ENCODE results near the gene PGBD4. TPM values are rescaled to one million over a fixed set of nuclear protein-coding genes. Genes with fewer than 3 reads are reported as not detected.

PGBD4 gene
- total RNA-seq, 1 donor from 2014 or later: 3.4 TPM

DNA sequence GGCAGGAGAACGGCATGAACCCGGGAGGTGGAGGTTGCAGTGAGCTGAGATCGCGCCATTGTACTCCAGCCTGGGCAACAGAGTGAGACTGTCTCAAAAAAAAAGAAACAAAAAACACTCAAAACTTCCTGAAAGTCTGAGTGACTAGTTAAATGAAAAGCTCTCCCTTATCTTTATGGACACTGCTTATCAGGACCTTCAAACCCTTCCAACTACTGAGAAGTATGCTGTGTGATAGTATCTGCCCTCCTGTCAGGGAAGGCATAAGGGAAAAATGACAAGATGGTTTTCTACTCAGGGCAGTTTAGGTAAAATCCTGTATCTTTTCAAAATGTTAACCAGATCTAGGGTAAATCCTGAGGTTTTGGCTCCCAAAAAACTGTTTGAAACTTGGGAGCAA lies 22.0 kb upstream of the PGBD4 start:
- Mint-ChIP-seq H3K4me3 (ENCODE audit: low read depth) (no peak overlapping the region), H3K9me3 (no peaks in the 10 kb centered on the region), H3K4me1 (ENCODE audit: low read depth) (no peaks in the 10 kb centered on the region), H3K36me3 (ENCODE audit: low read depth) (peaks cover 10% of the 10 kb centered on the region), H3K27ac (no peak overlapping the region), H3K27me3 (ENCODE audit: low read depth) (no peaks in the 10 kb centered on the region)
- intact Hi-C loops (cut with micrococcal nuclease): no loop called here
- no peak for DNase-seq (ENCODE audit: low spot score)

DNA sequence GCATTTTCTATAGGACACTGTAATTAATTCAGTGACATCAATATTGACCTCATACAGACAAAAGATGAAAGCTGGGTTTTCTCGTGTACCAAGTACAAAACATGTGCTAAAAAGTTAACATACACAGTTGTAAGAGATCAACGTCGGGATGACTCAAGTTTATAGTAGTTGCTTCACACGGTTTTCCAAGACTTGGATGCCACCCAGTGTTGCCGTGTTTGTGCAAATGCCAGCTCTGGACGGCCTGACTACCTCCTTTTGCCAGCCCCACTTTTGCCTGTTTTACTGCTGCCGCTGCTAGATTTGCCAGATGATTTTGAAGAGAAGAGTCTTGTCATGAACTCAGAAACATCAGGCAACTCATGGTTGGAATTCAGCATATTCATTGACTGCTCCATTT lies 17.8 kb upstream of the PGBD4 start:
- no peak overlapping the region for H3K4me3 Mint-ChIP-seq (ENCODE audit: low read depth)
- no peak for DNase-seq (ENCODE audit: low spot score)
- H3K4me1 Mint-ChIP-seq (ENCODE audit: low read depth): no peaks in the 10 kb centered on the region
- H3K36me3 Mint-ChIP-seq (ENCODE audit: low read depth): peaks cover 32% of the 10 kb centered on the region
- no peaks in the 10 kb centered on the region for H3K9me3 Mint-ChIP-seq
- intact Hi-C loops (cut with micrococcal nuclease): no loop called here
- H3K27ac Mint-ChIP-seq: no peak overlapping the region
- H3K27me3 Mint-ChIP-seq (ENCODE audit: low read depth): no peaks in the 10 kb centered on the region

DNA sequence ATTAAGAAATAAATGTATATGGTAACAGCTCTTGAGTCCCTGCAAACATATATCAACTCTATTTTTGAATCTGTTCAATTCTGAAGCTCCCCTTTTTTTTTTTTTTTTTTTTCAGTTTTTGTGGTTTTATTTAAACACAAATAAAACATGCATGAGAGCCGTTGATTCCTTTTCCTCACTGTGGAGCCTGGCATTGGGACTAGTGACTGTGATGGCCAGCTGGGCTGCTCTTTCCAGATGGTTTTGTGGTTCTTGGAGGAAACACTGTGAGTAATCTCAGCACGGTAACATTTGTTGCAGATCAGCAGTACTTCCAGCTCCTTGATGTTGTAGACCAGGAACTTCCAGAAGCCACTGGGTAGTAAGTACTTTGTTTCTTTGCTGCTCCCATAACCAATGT lies 16.1 kb upstream of the PGBD4 start:
- no peaks in the 10 kb centered on the region for H3K4me1 Mint-ChIP-seq (ENCODE audit: low read depth)

DNA sequence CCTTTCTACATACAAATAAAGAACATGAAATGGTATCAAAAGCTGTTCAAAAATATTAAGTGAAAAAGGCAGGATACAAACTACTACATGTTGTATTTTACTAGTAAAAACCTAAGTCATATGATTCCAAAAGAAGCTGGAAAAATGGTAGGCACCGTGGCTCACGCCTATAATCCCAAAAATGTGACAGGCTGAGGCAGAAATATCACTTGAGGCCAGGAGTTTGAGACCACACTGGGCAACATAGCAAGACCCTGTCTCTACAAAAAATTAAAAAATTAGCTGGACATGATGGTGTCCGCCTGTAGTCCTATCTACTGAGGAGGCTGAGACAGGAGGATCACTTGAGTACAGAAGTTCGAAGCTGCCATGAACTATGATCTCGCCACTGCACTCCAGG lies 2.0 kb upstream of the PGBD4 start:
- peaks cover 43% of the 10 kb centered on the region for H3K36me3 Mint-ChIP-seq (ENCODE audit: low read depth)
- peak overlapping the region; percentile 48 for H3K4me3 Mint-ChIP-seq (ENCODE audit: low read depth)
- H3K27ac Mint-ChIP-seq: no peak overlapping the region
- intact Hi-C loops (cut with micrococcal nuclease): loop anchor here (2.0 to 5.0 kb wide), 2 partner anchors 267 to 487 kb away; partner anchors contain the start of gene LPCAT4
- no peaks in the 10 kb centered on the region for H3K27me3 Mint-ChIP-seq (ENCODE audit: low read depth)
- peaks cover 25% of the 10 kb centered on the region for H3K4me1 Mint-ChIP-seq (ENCODE audit: low read depth)
- no peak for DNase-seq (ENCODE audit: low spot score)
- H3K9me3 Mint-ChIP-seq: peaks cover 4% of the 10 kb centered on the region

More for the DNA sequence above, 16.1 kb upstream of the PGBD4 start:
- intact Hi-C loops (cut with micrococcal nuclease): no loop called here
- Mint-ChIP-seq H3K4me3 (ENCODE audit: low read depth) (no peak overlapping the region), H3K36me3 (ENCODE audit: low read depth) (peaks cover 42% of the 10 kb centered on the region), H3K27me3 (ENCODE audit: low read depth) (no peaks in the 10 kb centered on the region), H3K27ac (no peak overlapping the region), H3K9me3 (no peaks in the 10 kb centered on the region)
- DNase-seq (ENCODE audit: low spot score): no peak

DNA sequence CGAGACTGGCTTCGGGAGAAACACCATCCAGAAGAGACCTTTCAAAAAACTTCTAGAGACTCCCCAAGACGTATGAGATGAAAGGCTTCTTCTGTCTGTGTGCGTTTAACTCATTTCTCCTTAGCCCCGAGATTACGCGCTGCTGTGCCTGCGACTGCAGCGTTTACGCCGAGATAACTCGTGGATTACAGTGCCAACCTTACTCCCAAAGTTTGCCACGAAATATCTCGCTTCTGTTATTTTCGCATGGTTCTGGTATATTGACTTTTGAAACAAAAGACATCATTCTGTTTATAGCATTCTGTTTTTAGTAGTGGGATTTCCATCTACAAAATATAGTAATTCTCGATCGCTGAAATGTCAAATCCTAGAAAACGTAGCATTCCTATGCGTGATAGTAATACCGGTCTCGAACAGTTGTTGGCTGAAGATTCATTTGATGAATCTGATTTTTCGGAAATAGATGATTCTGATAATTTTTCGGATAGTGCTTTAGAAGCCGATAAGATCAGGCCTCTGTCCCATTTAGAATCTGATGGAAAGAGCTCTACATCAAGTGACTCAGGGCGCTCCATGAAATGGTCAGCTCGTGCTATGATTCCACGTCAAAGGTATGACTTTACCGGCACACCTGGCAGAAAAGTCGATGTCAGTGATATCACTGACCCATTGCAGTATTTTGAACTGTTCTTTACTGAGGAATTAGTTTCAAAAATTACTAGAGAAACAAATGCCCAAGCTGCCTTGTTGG lies 467 bp downstream of the PGBD4 start:
- peaks cover 25% of the 10 kb centered on the region for H3K4me1 Mint-ChIP-seq (ENCODE audit: low read depth)
- H3K36me3 Mint-ChIP-seq (ENCODE audit: low read depth): peaks cover 39% of the 10 kb centered on the region
- H3K27me3 Mint-ChIP-seq (ENCODE audit: low read depth): no peaks in the 10 kb centered on the region
- DNase-seq (ENCODE audit: low spot score): no peak
- intact Hi-C loops (cut with micrococcal nuclease): loop anchor here (1.0 to 5.0 kb wide), 2 partner anchors 241 to 485 kb away; partner anchors contain the start of genes NOP10 and NUTM1
- peaks cover 4% of the 10 kb centered on the region for H3K9me3 Mint-ChIP-seq
- H3K4me3 Mint-ChIP-seq (ENCODE audit: low read depth): peak overlapping the region; percentile 100
- H3K27ac Mint-ChIP-seq: peak overlapping the region; percentile 96

DNA sequence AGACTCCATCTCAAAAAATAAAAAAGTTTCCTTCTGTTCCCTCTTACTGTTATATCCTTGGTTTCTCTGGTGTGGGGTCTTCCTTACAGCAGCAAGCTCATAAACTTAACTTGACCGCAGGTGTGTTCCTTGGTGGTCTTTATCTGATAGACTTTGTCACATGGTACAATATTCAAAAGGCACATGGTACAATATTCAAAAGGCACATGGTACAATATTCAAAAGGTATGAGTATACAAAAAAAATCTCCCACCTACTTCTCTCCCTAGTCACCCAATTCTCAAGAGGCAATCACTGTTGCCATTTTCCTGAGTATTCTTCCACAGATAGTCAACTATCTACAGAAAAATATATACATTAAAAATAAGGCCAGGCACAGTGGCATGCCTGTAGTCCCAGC lies 4.5 kb downstream of the PGBD4 start:
- Mint-ChIP-seq H3K27me3 (ENCODE audit: low read depth) (no peaks in the 10 kb centered on the region), H3K27ac (no peak overlapping the region), H3K4me3 (ENCODE audit: low read depth) (no peak overlapping the region), H3K9me3 (peaks cover 4% of the 10 kb centered on the region), H3K36me3 (ENCODE audit: low read depth) (peaks cover 28% of the 10 kb centered on the region), H3K4me1 (ENCODE audit: low read depth) (peaks cover 19% of the 10 kb centered on the region)
- intact Hi-C loops (cut with micrococcal nuclease): no loop called here
- DNase-seq (ENCODE audit: low spot score): no peak

DNA sequence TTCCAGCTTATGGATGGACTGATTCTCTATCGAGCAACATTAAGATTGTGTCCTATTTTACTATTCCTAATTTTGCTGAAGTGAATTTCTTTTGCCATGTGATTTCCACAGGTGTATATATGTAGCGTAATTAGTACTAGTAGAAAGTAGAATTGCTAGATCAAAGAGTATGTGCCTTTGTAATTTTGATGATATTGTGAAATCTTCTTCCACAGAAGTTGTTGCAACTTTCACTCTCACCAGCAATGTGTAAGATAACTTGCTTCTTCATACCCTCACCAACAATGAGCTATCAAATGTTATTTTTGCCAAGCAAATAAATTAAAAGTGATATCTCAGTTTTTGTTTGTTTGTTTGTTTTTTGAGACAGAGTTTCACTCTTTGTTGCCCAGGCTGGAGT lies 5.4 kb downstream of the PGBD4 start:
- no peak overlapping the region for H3K27ac Mint-ChIP-seq
- H3K4me1 Mint-ChIP-seq (ENCODE audit: low read depth): peaks cover 19% of the 10 kb centered on the region
- peaks cover 4% of the 10 kb centered on the region for H3K9me3 Mint-ChIP-seq
- H3K36me3 Mint-ChIP-seq (ENCODE audit: low read depth): peaks cover 26% of the 10 kb centered on the region
- no peaks in the 10 kb centered on the region for H3K27me3 Mint-ChIP-seq (ENCODE audit: low read depth)
- H3K4me3 Mint-ChIP-seq (ENCODE audit: low read depth): no peak overlapping the region
- intact Hi-C loops (cut with micrococcal nuclease): no loop called here
- DNase-seq (ENCODE audit: low spot score): no peak

DNA sequence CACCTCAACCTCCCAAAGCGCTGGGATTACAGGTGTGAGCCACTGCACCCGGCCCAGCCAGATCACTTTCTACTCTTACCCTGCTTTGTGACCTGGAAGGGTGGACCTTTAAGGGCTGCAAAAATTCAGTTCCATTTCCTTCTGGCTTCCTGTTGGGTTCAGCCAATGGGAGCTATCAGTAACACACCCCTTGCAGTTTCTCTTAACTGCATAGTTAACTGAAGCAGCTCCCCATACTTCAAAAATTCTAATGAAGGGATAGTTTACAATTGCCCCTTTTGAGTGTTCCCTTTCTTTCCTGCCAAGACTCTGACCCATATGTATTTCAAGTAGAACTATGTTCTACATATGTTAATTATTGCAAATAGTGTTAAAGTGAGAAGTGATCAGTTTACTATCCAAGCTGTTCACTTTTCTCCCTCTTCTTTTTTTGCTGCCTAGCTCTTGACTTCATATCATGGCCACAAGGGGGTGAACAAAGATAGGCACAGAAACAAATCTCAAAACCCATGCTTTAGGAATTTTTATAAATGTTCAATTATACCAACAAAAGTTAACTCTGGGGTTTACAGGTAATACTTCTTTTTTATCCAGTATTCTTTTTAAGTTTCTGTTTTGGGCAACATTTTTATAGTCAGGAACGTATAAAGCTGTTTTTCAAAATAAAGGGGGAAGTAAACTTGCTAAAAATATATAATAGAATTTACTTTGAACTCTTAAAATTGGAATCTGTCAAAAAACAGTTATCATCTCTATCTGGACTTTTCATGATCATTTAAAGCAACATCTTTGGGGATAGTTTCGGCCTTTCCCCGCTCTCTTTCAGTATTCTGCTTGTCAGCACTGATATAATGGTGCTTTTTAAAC lies 8.1 kb downstream of the PGBD4 start:
- Mint-ChIP-seq H3K4me3 (ENCODE audit: low read depth) (no peak overlapping the region), H3K9me3 (no peaks in the 10 kb centered on the region), H3K27ac (no peak overlapping the region), H3K27me3 (ENCODE audit: low read depth) (no peaks in the 10 kb centered on the region), H3K36me3 (ENCODE audit: low read depth) (peaks cover 6% of the 10 kb centered on the region), H3K4me1 (ENCODE audit: low read depth) (peaks cover 7% of the 10 kb centered on the region)
- DNase-seq (ENCODE audit: low spot score): no peak
- intact Hi-C loops (cut with micrococcal nuclease): loop anchor here (1.0 kb wide), 1 partner anchor 100 kb away; the partner anchor contains the start of gene KATNBL1

DNA sequence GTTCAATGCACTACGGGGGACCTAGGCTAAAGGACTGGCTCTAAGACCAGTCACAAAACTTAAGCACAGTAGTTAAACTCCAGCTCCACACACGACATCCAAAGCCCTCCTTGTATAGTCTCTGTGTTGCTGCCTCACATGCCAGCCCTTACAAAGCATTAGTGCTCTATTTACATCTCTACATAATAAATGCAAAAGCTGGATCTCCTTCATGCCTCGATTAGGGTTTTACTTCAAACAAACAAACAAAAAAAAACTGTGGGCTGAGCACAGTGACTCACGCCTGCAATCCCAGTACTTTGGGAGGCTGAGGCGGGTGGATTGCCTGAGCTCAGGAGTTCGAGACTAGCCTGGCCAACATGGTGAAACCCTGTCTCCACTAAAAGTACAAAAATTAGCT lies 9.6 kb downstream of the PGBD4 start:
- Mint-ChIP-seq H3K27ac (no peak overlapping the region), H3K9me3 (no peaks in the 10 kb centered on the region)
- intact Hi-C loops (cut with micrococcal nuclease): no loop called here

DNA sequence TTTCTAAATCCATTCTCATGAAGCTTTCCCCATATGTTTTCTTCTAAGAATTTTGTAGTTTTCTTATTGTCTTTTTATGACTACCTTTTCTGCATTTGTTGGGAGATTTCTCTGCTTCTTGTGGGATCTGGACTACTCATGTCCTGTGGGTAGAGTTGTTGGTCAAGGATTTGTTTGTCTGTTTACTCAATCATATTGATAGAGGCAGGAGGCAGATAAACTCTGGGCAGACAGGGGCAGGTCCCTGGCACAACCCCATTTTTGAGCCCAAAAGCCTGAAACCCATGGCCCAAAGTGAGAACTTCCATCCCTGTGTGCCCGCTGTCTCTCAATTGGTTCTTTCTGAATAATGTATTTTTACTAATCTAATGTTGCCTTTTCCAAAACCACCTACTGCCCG lies 12.3 kb downstream of the PGBD4 start:
- H3K4me3 Mint-ChIP-seq (ENCODE audit: low read depth): no peak overlapping the region
- no peaks in the 10 kb centered on the region for H3K36me3 Mint-ChIP-seq (ENCODE audit: low read depth)
- intact Hi-C loops (cut with micrococcal nuclease): no loop called here
- no peaks in the 10 kb centered on the region for H3K9me3 Mint-ChIP-seq
- H3K4me1 Mint-ChIP-seq (ENCODE audit: low read depth): peaks cover 6% of the 10 kb centered on the region
- peaks cover 2% of the 10 kb centered on the region for H3K27me3 Mint-ChIP-seq (ENCODE audit: low read depth)
- H3K27ac Mint-ChIP-seq: no peak overlapping the region
- DNase-seq (ENCODE audit: low spot score): no peak

More for the DNA sequence above, 9.6 kb downstream of the PGBD4 start:
- H3K36me3 Mint-ChIP-seq (ENCODE audit: low read depth): no peaks in the 10 kb centered on the region
- H3K27me3 Mint-ChIP-seq (ENCODE audit: low read depth): no peaks in the 10 kb centered on the region
- H3K4me3 Mint-ChIP-seq (ENCODE audit: low read depth): no peak overlapping the region
- H3K4me1 Mint-ChIP-seq (ENCODE audit: low read depth): peaks cover 6% of the 10 kb centered on the region
- no peak for DNase-seq (ENCODE audit: low spot score)

DNA sequence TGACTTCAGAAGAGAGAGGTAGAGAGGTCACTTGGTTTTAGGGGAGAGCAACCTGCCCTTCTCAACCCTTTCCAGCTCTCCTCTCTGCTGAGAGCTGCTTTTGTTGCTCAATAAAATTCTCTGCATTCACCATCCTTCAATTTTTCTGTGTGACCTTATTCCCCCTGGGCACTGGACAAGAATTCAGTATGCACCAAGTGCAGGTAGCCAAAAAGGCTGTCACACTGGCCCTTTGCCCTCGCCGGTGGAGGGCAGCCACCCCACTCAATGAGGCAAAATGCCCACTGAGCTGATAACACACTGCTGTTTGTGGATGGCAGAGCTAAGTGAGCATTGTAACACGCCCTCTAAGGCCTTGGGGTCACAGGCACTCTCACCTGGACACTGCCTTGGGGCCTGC lies 12.9 kb downstream of the PGBD4 start:
- Mint-ChIP-seq H3K4me1 (ENCODE audit: low read depth) (peaks cover 5% of the 10 kb centered on the region), H3K4me3 (ENCODE audit: low read depth) (no peak overlapping the region), H3K9me3 (no peaks in the 10 kb centered on the region), H3K27ac (no peak overlapping the region), H3K36me3 (ENCODE audit: low read depth) (no peaks in the 10 kb centered on the region), H3K27me3 (ENCODE audit: low read depth) (peaks cover 2% of the 10 kb centered on the region)
- DNase-seq (ENCODE audit: low spot score): no peak
- intact Hi-C loops (cut with micrococcal nuclease): no loop called here

DNA sequence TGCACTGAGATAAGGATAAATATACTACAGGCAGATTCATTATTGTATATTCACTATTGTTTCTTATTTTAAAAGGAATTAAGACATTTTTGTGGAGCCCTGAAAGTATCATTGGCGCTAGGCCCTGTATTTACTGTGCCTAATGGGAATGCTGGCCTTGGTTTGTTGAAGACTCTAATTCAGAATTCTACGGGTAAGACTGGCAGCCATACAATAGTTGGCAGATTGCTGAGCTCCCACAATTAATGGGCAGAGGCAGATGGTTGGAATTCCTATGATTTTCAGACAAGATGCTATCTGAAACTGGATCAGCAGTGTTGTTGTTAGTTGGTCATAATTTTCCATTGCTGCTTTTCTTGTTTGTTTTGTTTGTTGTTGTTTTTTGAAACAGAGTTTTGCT lies 14.7 kb downstream of the PGBD4 start:
- H3K27me3 Mint-ChIP-seq (ENCODE audit: low read depth): peaks cover 5% of the 10 kb centered on the region
- intact Hi-C loops (cut with micrococcal nuclease): no loop called here
- DNase-seq (ENCODE audit: low spot score): no peak
- no peak overlapping the region for H3K4me3 Mint-ChIP-seq (ENCODE audit: low read depth)
- H3K27ac Mint-ChIP-seq: no peak overlapping the region
- H3K36me3 Mint-ChIP-seq (ENCODE audit: low read depth): no peaks in the 10 kb centered on the region
- no peaks in the 10 kb centered on the region for H3K4me1 Mint-ChIP-seq (ENCODE audit: low read depth)
- no peaks in the 10 kb centered on the region for H3K9me3 Mint-ChIP-seq

DNA sequence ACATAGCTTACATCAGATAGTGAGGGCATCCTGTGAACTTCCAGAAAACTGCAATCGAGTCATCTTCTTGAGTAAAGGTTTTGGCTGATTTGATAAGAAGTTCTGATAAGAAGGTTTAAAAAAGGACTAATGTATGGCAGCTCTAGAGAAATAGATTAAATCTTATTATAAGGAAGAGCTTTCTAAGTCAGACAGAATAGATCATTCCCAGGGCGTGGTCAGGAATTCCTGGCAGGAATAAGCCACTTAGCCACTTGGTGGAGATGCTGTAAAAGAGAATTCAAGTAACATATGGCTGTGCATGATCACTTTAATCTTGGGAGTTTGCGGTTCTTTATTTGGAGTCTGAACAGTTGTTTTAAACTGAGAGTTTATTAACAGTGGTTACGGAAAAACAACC lies 17.4 kb downstream of the PGBD4 start:
- no peaks in the 10 kb centered on the region for H3K36me3 Mint-ChIP-seq (ENCODE audit: low read depth)
- H3K27ac Mint-ChIP-seq: no peak overlapping the region
- intact Hi-C loops (cut with micrococcal nuclease): no loop called here
- no peak for DNase-seq (ENCODE audit: low spot score)
- H3K27me3 Mint-ChIP-seq (ENCODE audit: low read depth): peaks cover 5% of the 10 kb centered on the region
- no peaks in the 10 kb centered on the region for H3K9me3 Mint-ChIP-seq
- no peaks in the 10 kb centered on the region for H3K4me1 Mint-ChIP-seq (ENCODE audit: low read depth)
- H3K4me3 Mint-ChIP-seq (ENCODE audit: low read depth): no peak overlapping the region

Measured in activated T-helper 2 cell treated with anti-CD3 and anti-CD28 coated beads, Interferon-gamma antibody, Interleukin-2, Interleukin-4, amounts not matched to agents 10 μg/mL and 5 μg/mL and 100 μg/mL, durations not matched to agents 14 hours and 24 hours and 36 hours (primary cell).